ENCODE measurements around the gene SMAP2. TPM values are rescaled to one million over a fixed set of nuclear protein-coding genes. Genes with fewer than 3 reads are reported as not detected.

SMAP2 gene
- total and polyA plus RNA-seq, 10 of the 15 experiments (the other 5 are each of a cell fraction or from before 2014, with no cell fraction given) = 33.4 to 177 (median 105) TPM

DNA sequence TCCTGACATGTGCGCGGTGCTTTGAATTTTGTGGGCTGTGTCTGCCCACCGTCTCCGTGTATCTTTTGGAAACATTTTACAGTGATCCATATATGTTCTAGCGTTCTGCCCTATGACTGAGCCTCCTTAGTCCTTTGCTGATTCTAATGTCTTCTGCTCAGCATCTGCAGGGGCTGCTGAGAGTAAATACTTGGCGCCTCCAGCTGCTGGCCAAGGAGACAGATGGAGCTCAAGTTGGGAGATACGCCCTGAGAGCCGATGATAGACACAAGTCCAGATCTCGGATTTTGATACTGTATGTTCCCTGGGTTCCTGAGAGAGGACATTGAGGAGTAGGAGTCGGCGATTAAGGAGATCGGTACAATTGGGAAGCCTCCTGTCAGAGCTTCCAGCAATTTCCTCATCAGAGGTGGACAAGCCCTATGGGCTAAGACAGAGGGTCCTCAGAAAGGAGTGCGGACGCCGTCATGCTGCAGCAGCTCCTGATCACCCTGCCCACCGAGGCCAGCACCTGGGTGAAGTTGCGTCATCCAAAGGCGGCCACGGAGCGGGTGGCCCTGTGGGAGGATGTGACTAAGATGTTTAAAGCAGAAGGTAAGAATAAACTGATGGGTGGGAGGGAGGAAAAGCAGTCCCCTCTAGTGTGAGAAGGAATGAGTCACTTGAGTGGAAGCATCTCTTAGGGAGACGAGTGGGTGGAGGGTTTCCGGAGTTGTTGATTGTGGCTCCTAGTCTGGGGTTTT lies 77.1 kb downstream of the SMAP2 start (continued):
- TF ChIP-seq BHLHE40 (IDR thresholded peaks at IDR 0.05; ENCODE audit: borderline replicate concordance in 1 of 2, low read depth in 2 of 2, low read length in 1 of 2) = 0 out of 4 replicates have a peak, but pooled peaks have one; percentile 22 to 23
- TF ChIP-seq LARP7 (IDR thresholded peaks at IDR 0.05) = no peak
- TF ChIP-seq SRF (IDR thresholded peaks at IDR 0.05; ENCODE audit: low read depth in 2 of 2, low read length in 2 of 2) = 0 out of 4 replicates have a peak, but pooled peaks of 1 of the 2 experiments have one; percentile 5
- peak; percentile 42; the same call in 1 of the 2 replicates for TF ChIP-seq TBL1XR1 (IDR thresholded peaks at IDR 0.05; ENCODE audit: low read depth, low read length)
- peak; percentile 85 for TF ChIP-seq BCL11A (IDR thresholded peaks at IDR 0.05; ENCODE audit: low read depth, low read length)
- TF ChIP-seq CEBPB (IDR thresholded peaks at IDR 0.05; ENCODE audit: borderline replicate concordance in 1 of 2, low read depth in 2 of 2, low read length in 2 of 2) = peak; percentile 73 to 90; a peak in 3 of 4 replicates
- peak; percentile 81 for TF ChIP-seq ATF7 (IDR thresholded peaks at IDR 0.05; ENCODE audit: low read depth)
- TF ChIP-seq SP1 (IDR thresholded peaks at IDR 0.05; ENCODE audit: low read depth, low read length) = no peak
- no peak for TF ChIP-seq HDAC2 (IDR thresholded peaks at IDR 0.05)
- peak; percentile 40; the same call in 1 of the 2 replicates for TF ChIP-seq GABPA (IDR thresholded peaks at IDR 0.05; ENCODE audit: low read depth)
- TF ChIP-seq CBX5 (IDR thresholded peaks at IDR 0.05; ENCODE audit: low read depth) = peak; percentile 81
- 0 out of 2 replicates have a peak, but pooled peaks have one; percentile 40 for TF ChIP-seq BMI1 (IDR thresholded peaks at IDR 0.05; ENCODE audit: borderline replicate concordance)
- peak; percentile 65; the same call in 1 of the 2 replicates for TF ChIP-seq JUNB (IDR thresholded peaks at IDR 0.05)
- no peak for TF ChIP-seq PAX8 (IDR thresholded peaks at IDR 0.05)
- TF ChIP-seq, protein P1, sequence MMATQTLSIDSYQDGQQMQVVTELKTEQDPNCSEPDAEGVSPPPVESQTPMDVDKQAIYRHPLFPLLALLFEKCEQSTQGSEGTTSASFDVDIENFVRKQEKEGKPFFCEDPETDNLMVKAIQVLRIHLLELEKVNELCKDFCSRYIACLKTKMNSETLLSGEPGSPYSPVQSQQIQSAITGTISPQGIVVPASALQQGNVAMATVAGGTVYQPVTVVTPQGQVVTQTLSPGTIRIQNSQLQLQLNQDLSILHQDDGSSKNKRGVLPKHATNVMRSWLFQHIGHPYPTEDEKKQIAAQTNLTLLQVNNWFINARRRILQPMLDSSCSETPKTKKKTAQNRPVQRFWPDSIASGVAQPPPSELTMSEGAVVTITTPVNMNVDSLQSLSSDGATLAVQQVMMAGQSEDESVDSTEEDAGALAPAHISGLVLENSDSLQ (IDR thresholded peaks at IDR 0.05) = peak; percentile 21; the same call in 1 of the 2 replicates
- TF ChIP-seq CREM (IDR thresholded peaks at IDR 0.05; ENCODE audit: low read depth) = peak; percentile 82; the same call in 1 of the 2 replicates
- TF ChIP-seq, protein P2, sequence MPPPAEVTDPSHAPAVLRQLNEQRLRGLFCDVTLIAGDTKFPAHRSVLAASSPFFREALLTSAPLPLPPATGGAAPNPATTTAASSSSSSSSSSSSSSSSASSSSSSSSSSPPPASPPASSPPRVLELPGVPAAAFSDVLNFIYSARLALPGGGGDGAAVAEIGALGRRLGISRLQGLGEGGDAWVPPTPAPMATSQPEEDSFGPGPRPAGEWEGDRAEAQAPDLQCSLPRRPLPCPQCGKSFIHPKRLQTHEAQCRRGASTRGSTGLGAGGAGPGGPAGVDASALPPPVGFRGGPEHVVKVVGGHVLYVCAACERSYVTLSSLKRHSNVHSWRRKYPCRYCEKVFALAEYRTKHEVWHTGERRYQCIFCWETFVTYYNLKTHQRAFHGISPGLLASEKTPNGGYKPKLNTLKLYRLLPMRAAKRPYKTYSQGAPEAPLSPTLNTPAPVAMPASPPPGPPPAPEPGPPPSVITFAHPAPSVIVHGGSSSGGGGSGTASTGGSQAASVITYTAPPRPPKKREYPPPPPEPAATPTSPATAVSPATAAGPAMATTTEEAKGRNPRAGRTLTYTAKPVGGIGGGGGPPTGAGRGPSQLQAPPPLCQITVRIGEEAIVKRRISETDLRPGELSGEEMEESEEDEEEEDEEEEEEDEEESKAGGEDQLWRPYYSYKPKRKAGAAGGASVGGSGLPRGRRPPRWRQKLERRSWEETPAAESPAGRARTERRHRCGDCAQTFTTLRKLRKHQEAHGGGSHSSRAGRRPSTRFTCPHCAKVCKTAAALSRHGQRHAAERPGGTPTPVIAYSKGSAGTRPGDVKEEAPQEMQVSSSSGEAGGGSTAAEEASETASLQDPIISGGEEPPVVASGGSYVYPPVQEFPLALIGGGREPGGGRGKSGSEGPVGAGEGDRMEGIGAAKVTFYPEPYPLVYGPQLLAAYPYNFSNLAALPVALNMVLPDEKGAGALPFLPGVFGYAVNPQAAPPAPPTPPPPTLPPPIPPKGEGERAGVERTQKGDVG (CRISPR knock-in tag; IDR thresholded peaks at IDR 0.05) = no peak
- TF ChIP-seq MEF2B (IDR thresholded peaks at IDR 0.05; ENCODE audit: partially characterized antibody, poor library complexity, severe bottlenecking) = peak; percentile 48
- TF ChIP-seq SREBF2 (IDR thresholded peaks at IDR 0.05; ENCODE audit: low read length) = no peak
- TF ChIP-seq SMC3 (IDR thresholded peaks at IDR 0.05; ENCODE audit: borderline replicate concordance, low read length) = no peak
- no peak for TF ChIP-seq NFYB (IDR thresholded peaks at IDR 0.05; ENCODE audit: insufficient read depth, low read depth, low read length)
- TF ChIP-seq IRF4 (IDR thresholded peaks at IDR 0.05; ENCODE audit: low read depth, low read length) = peak; percentile 51; the same call in 1 of the 2 replicates
- 0 out of 2 replicates have a peak, but pooled peaks have one; percentile 27 for TF ChIP-seq JUND (IDR thresholded peaks at IDR 0.05; ENCODE audit: low read depth, low read length)
- peak; percentile 44; the same call in 1 of the 2 replicates for TF ChIP-seq BACH1 (IDR thresholded peaks at IDR 0.05; ENCODE audit: borderline replicate concordance)
- 0 out of 2 replicates have a peak, but pooled peaks have one; percentile 24 for TF ChIP-seq CHD2 (IDR thresholded peaks at IDR 0.05; ENCODE audit: borderline replicate concordance, low read depth, low read length)
- TF ChIP-seq NFIC (IDR thresholded peaks at IDR 0.05; ENCODE audit: low read depth, low read length) = peak; percentile 88
- peak in 1 of 2 experiments; percentile 90; a peak in 2 of 3 replicates for TF ChIP-seq EGR1 (IDR thresholded peaks at IDR 0.05; ENCODE audit: borderline replicate concordance in 1 of 2, low read depth in 2 of 2, low read length in 2 of 2)
- peak; percentile 65; the same call in 1 of the 2 replicates for TF ChIP-seq CREB1 (IDR thresholded peaks at IDR 0.05; ENCODE audit: low read depth)

Data from GM12878 (cell line).